NCI-H1092 treated with DMSO at 0.1 percent for 48 hours (cell line): Measurements from ENCODE around the gene SMYD3.
"Not testable (repeated sequence)": the region's sequence is repeated elsewhere in the genome, so short reads cannot be mapped to it uniquely, and the experiment has no call there.

ENCODE experiments used
- DNase-seq: peaks from one replicate; lab custom pipeline; 2025; lab: John Stamatoyannopoulos, UW

Gene SMYD3

GRCh38 chr1:246416261-246416660, 90.8 kb downstream of the SMYD3 start:
- DNase-seq: no peak

GRCh38 chr1:246415028-246415427, 92.1 kb downstream of the SMYD3 start:
- DNase-seq: no peak

GRCh38 chr1:246413430-246413829, 93.6 kb downstream of the SMYD3 start:
- no peak for DNase-seq

GRCh38 chr1:246404078-246404477, 103.0 kb downstream of the SMYD3 start:
- DNase-seq: no peak

GRCh38 chr1:246398126-246398813, 108.8 kb downstream of the SMYD3 start:
- no peak for DNase-seq

GRCh38 chr1:246397046-246397445, 110.0 kb downstream of the SMYD3 start:
- DNase-seq: no peak

GRCh38 chr1:246396322-246396721, 110.8 kb downstream of the SMYD3 start:
- no peak for DNase-seq

- no peak for DNase-seq
Observed at GRCh38 chr1:246394121-246394520, 113.0 kb downstream of the SMYD3 start.

- DNase-seq: no peak
Observed at GRCh38 chr1:246390855-246391254, 116.2 kb downstream of the SMYD3 start.

- no peak for DNase-seq
Observed at GRCh38 chr1:246384616-246385015, 122.5 kb downstream of the SMYD3 start.

GRCh38 chr1:246383791-246384190, 123.3 kb downstream of the SMYD3 start:
- DNase-seq: no peak

GRCh38 chr1:246383239-246383589, 123.9 kb downstream of the SMYD3 start:
- no peak for DNase-seq

GRCh38 chr1:246382589-246383238, 124.4 kb downstream of the SMYD3 start:
- no peak for DNase-seq

- no peak for DNase-seq
Observed at GRCh38 chr1:246381452-246381851, 125.6 kb downstream of the SMYD3 start.

- no peak for DNase-seq
Observed at GRCh38 chr1:246377625-246378153, 129.4 kb downstream of the SMYD3 start.

GRCh38 chr1:246373828-246374569, 133.1 kb downstream of the SMYD3 start:
- no peak for DNase-seq

- no peak for DNase-seq
Observed at GRCh38 chr1:246372559-246372958, 134.5 kb downstream of the SMYD3 start.

GRCh38 chr1:246367041-246367440, 140.0 kb downstream of the SMYD3 start:
- no peak for DNase-seq

GRCh38 chr1:246365708-246366107, 141.4 kb downstream of the SMYD3 start:
- no peak for DNase-seq

- no peak for DNase-seq
Observed at GRCh38 chr1:246364415-246364941, 142.6 kb downstream of the SMYD3 start.

- not testable (repeated sequence) for DNase-seq
Observed at GRCh38 chr1:246357014-246357598, 150.0 kb downstream of the SMYD3 start.
